ENCODE measurements around the gene ZAR1L.
"Not testable (repeated sequence)": the region's sequence is repeated elsewhere in the genome, so short reads cannot be mapped to it uniquely, and the experiment has no call there.

GRCh38 chr13:32355935-32356334 lies 40.8 kb upstream of the ZAR1L start:
- not testable (repeated sequence) for TF ChIP-seq CTCF, POLR2A, EP300, POLR2AphosphoS5 (IDR thresholded peaks at IDR 0.05)
